Heart right ventricle (tissue), 16 donors: ENCODE measurements around the gene CAPN8. TPM values are rescaled to one million over a fixed set of nuclear protein-coding genes. Genes with fewer than 3 reads are reported as not detected.

ENCODE experiments used
- ATAC-seq, 8 donors: fragments of 200-7000 bp; cut with Tn5 transposase; one replicate each; pipeline ENCODE4 v1.9.1; 2020; ENCODE audit warnings: mild to moderate bottlenecking in 8 of 8, moderate library complexity in 8 of 8, moderate number of reproducible peaks in 1 of 8
- DNase-seq, 2 donors: peaks; one replicate each; pipeline ENCODE4 v3.0.0-alpha.2; 2020
- H3K27ac ChIP-seq, 10 donors: fragments of 200-600 bp; sonication (generic) in 2 of 10; one replicate each; pipeline versions ENCODE4 v1.5.0 to v1.8.0; 2020 to 2022; ENCODE audit warnings: mild to moderate bottlenecking in 3 of 10
- H3K27me3 ChIP-seq, 7 donors: fragments of 200-600 bp; one replicate each; pipeline ENCODE4 v1.8.0; 2021 to 2022; ENCODE audit warnings: mild to moderate bottlenecking in 2 of 7
- H3K36me3 ChIP-seq, 9 donors: fragments of 200-600 bp; sonication (generic) in 1 of 9; one replicate each; pipeline versions ENCODE4 v1.5.0 to v1.8.0; 2020 to 2022; ENCODE audit warnings: mild to moderate bottlenecking in 2 of 9
- H3K4me1 ChIP-seq, 9 donors: fragments of 200-600 bp; sonication (generic) in 1 of 9; one replicate each; pipeline versions ENCODE4 v1.5.0 to v1.8.0; 2020 to 2022; ENCODE audit warnings: mild to moderate bottlenecking in 4 of 9
- H3K4me3 ChIP-seq, 10 donors: fragments of 200-600 bp; sonication (generic) in 2 of 10; one replicate each; pipeline versions ENCODE4 v1.5.0 to v1.8.0; 2020 to 2022; ENCODE audit warnings: mild to moderate bottlenecking in 7 of 10, moderate library complexity in 2 of 10
- H3K9me3 ChIP-seq, 11 donors: fragments of 200-600 bp in 10 of 11; sonication (generic) in 2 of 11; one replicate each; pipeline versions ENCODE4 v1.5.0 to v1.8.0; 2013 to 2022; ENCODE audit warnings: mild to moderate bottlenecking in 2 of 11, control low read depth in 1 of 11, moderate library complexity in 1 of 11
- CTCF ChIP-seq, 9 donors: fragments of 200-600 bp; sonication (generic) in 2 of 9; IDR thresholded peaks; one replicate each; pipeline versions ENCODE4 v1.5.0 to v1.8.0; 2021 to 2022; ENCODE audit warnings: antibody characterized with exemption in 9 of 9, mild to moderate bottlenecking in 5 of 9, moderate library complexity in 1 of 9
- WGBS, 2 donors: extraction: QIAGEN DNeasy Blood & Tissue Kit; methylation state at CpG; one replicate each; pipeline ENCODE4 v1.1.7; 2013; ENCODE audit warnings: inconsistent platforms in 1 of 2; 5-methylcytosine and 5-hydroxymethylcytosine counted together
- intact Hi-C, 10 donors: fragments of 100-400 bp; cut with DNase I; formaldehyde crosslinking; loops; one replicate each; pipeline versions ENCODE4 v1.11.1 to v1.14.2; 2022
- polyA plus RNA-seq, 2 donors: library from polyadenylated mRNA; stranded (reverse); fragments of 200-250 nt; gene quantifications; one replicate each; pipeline ENCODE4 v1.2.3, GENCODE V29; 2013
- total RNA-seq, 10 donors: library from RNA; stranded (reverse); fragmentation: NEBNext Ultra II Directional in 3 of 10; extraction: Animal tissue kit (Norgen Biotek cat#: 25700) in 3 of 10; gene quantifications; one replicate each; pipeline versions ENCODE4 v1.2.1 to v1.2.4, GENCODE V29; 2021 to 2023
- donor health status: Arrhythmogenic right ventricular cardiomyopathy.
- donor health status: ischemic (EF 13 %, LVEDD 7.1; RV severe dilation, severe dysfunction).
- donor health status: healthy with polysubstance abuse.
- donor health status: DM: no; HTN: yes; CAD: no.
- donor health status: DM: no; HTN: no; CAD: no.
- donor health status: ischemic (EF 25% LVEDD 6.9; RV normal size, moderate dysfunction).
- donor health status: ischemic (EF 25% LVEDD 5.7; RV mildly dilated, moderate dysfunction).
- donor health status: healthy.
- donor health status: DM: yes; HTN: yes; CAD: no.
- donor health status: Ischemic cardiomyopathy.
- donor health status: ischemic (EF 35%, LVEDD 5.7; RV mildly dilated, moderate dysfunction).
- donor health status: nonischemic (EF 11% LVEDD 7.7; RV severe dilation, severe dysfunction).
- donor health status: DM: yes; HTN: yes; CAD: no.
- donor health status: PGD.
- donor health status: ischemic (EF 29% LVEDD 5.4; RV normal size, mild dysfunction).
- donor health status: nonischemic (EF 23%, LVEDD 6.1; RV moderate dilation, normal function).

The CAPN8 gene
- total and polyA plus RNA-seq, 12 donors, result 0.10 TPM; not detected in 11

GRCh38 chr1:223711747-223712193, 46.3 kb upstream of the CAPN8 start:
- H3K4me3 ChIP-seq, result peak overlapping the region in 9 of 10 donors; percentile 62 to 97 (median 89)
- H3K4me1 ChIP-seq, result peaks cover 19 to 83% (median 80%) of the 10 kb centered on the region in 9 donors
- H3K9me3 ChIP-seq, result no peaks in the 10 kb centered on the region
- WGBS, 2 donors, result 63 to 75% methylated on average over 15 of the region's 15 CpGs
- DNase-seq, result no peak
- TF ChIP-seq CTCF (IDR thresholded peaks at IDR 0.05), result no peak
- peaks cover 0 to 6% (median 0%) of the 10 kb centered on the region in 9 donors for H3K36me3 ChIP-seq
- H3K27me3 ChIP-seq, result no peaks in the 10 kb centered on the region
- no peak for ATAC-seq
- intact Hi-C loops, result loop anchor here in 9 of 10 donors (1.0 to 5.0 kb wide), 4 partner anchors 36 to 38 kb away; no protein-coding TSS in a partner anchor
- peak overlapping the region in 9 of 10 donors; percentile 92 to 99 (median 98) for H3K27ac ChIP-seq

GRCh38 chr1:223711173-223711572, 45.7 kb upstream of the CAPN8 start:
- peaks cover 19 to 83% (median 80%) of the 10 kb centered on the region in 9 donors for H3K4me1 ChIP-seq
- WGBS, 2 donors, result 70 to 73% methylated on average over 1 of the region's 1 CpG
- no peak for TF ChIP-seq CTCF (IDR thresholded peaks at IDR 0.05)
- peak overlapping the region in 3 of 10 donors; percentile 42 to 99 (median 96) for H3K27ac ChIP-seq
- ATAC-seq, result no peak
- H3K36me3 ChIP-seq, result peaks cover 0 to 1% (median 0%) of the 10 kb centered on the region in 9 donors
- no peak for DNase-seq
- intact Hi-C loops, result loop anchor here in 2 of 10 donors (5.0 kb wide), 1 partner anchor 36 kb away; no protein-coding TSS in a partner anchor
- H3K4me3 ChIP-seq, result no peak overlapping the region
- H3K9me3 ChIP-seq, result no peaks in the 10 kb centered on the region
- no peaks in the 10 kb centered on the region for H3K27me3 ChIP-seq

- intact Hi-C loops, result loop anchor here in 2 of 10 donors (5.0 kb wide), 1 partner anchor 37 kb away; no protein-coding TSS in a partner anchor
- TF ChIP-seq CTCF (IDR thresholded peaks at IDR 0.05), result no peak
- Histone ChIP-seq H3K36me3 (no peaks in the 10 kb centered on the region), H3K4me3 (no peak overlapping the region), H3K9me3 (no peaks in the 10 kb centered on the region), H3K27ac (peak overlapping the region in 2 of 10 donors; percentile 79 to 99), H3K4me1 (peaks cover 19 to 83% (median 80%) of the 10 kb centered on the region in 9 donors), H3K27me3 (no peaks in the 10 kb centered on the region)
- no peak for DNase-seq
- 95 to 96% methylated on average over 12 of the region's 12 CpGs for WGBS, 2 donors
- no peak for ATAC-seq
Measured at GRCh38 chr1:223710179-223711133, 45.0 kb upstream of the CAPN8 start.

- H3K27me3 ChIP-seq, result no peaks in the 10 kb centered on the region
- TF ChIP-seq CTCF (IDR thresholded peaks at IDR 0.05), result peak in 7 of 9 donors; percentile 17 to 54 (median 38)
- no peaks in the 10 kb centered on the region for H3K9me3 ChIP-seq
- WGBS, 2 donors, result 54 to 62% methylated on average over 3 of the region's 3 CpGs
- intact Hi-C loops, result loop anchor here in 5 of 10 donors (5.0 to 10.0 kb wide), 4 partner anchors 38 to 625 kb away; partner anchors contain the start of genes TP53BP2 (in 2 of the 5) and NVL (in 1 of the 5)
- ATAC-seq (no peak), DNase-seq (no peak)
- peak overlapping the region in 7 of 10 donors; percentile 74 to 99 (median 80) for H3K27ac ChIP-seq
- H3K4me1 ChIP-seq, result peaks cover 21 to 83% (median 80%) of the 10 kb centered on the region in 9 donors
- H3K36me3 ChIP-seq, result no peaks in the 10 kb centered on the region
- no peak overlapping the region for H3K4me3 ChIP-seq
Measured at GRCh38 chr1:223709598-223709997, 44.1 kb upstream of the CAPN8 start.
